Bronchial epithelial cell (primary cell): ENCODE measurements around the gene VTI1A. TPM values are rescaled to one million over a fixed set of nuclear protein-coding genes. Genes with fewer than 3 reads are reported as not detected.
A peak's percentile ranks its signal among the peaks of the same experiment; 100 is the strongest.

Experiments used
- DNase-seq: peaks from one replicate; pipeline ENCODE4 v3.0.0-alpha.2; 2010; ENCODE audit warnings: low read depth
- FAIRE-seq: peaks from 2 replicates; lab custom pipeline; 2011; peaks lifted over from hg19 to GRCh38; lab: Jason Lieb, UNC
- H3K27me3 ChIP-seq: 2 replicates; pipeline ENCODE4 v1.5.1; 2011; ENCODE audit warnings: low read length; ENCODE audit not compliant: control insufficient read depth, insufficient read depth
- H3K36me3 ChIP-seq: 2 replicates; pipeline ENCODE4 v1.5.1; 2011; ENCODE audit warnings: low read length; ENCODE audit not compliant: control insufficient read depth, insufficient read depth
- H3K4me3 ChIP-seq: 2 replicates; pipeline ENCODE4 v1.5.1; 2011; ENCODE audit warnings: mild to moderate bottlenecking, low read depth, low read length, control low read depth
- total RNA-seq: library from RNA; depleted of rRNA; stranded (reverse); fragments of >200 nt; gene quantifications from 2 replicates; pipeline ENCODE4 v1.2.1, GENCODE V29; 2014
- TF ChIP-seq, protein P1 (sequence below): IDR thresholded peaks from 2 replicates; pipeline ENCODE4 v1.5.1; 2011; ENCODE audit warnings: mild to moderate bottlenecking, moderate library complexity, low read length, control low read depth, inconsistent platforms; ENCODE audit not compliant: insufficient read depth, severe bottlenecking

The VTI1A gene
- total RNA-seq, 1 donor from 2014 or later, result 36.6 TPM

DNA sequence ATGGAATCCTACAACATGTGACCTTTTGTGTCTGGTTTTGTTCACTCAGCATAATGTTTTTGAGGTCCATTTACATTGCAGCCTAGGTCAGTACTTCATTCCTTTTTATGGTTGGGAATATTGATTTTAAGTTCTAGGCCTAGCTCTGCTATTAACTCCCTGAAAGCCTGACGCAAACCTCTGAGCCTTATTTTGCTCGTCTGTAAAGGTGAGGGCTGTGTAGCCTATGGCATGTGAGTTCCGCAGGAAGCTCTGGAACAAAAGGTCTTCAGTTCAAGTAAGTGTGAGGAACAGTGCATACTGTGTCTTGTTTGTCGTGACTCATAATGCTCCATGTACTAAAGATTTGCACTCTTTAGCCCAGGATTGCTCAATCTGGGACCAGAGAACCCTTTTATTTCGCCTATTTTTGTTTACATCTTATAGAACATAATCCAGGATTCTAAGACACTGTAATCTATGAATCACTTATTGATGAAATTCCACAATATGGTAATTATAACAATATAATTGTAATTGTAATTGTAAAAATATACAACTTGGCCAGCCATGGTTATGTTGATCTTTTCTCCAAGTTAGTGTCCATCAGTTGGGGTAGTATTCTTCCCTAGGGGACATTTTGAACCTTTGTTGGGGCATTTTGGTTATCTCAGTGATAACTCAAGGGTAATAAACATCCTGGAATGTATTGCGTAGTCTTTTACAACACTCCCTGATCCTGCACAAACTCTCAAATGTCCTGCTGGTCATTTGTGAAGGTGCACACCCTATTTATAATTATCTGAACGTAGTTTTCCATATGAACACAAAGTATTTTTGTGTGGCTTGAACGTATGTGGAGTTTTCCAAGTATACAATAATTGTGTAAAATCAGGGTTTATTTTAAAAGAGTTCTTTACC, 184.7 kb downstream of the VTI1A start:
- DNase-seq (peak; percentile 80), FAIRE-seq (no peak)
- Histone ChIP-seq H3K36me3 (no peaks in the 10 kb centered on the region), H3K4me3 (no peak overlapping the region), H3K27me3 (no peaks in the 10 kb centered on the region)
- TF ChIP-seq, protein P1, sequence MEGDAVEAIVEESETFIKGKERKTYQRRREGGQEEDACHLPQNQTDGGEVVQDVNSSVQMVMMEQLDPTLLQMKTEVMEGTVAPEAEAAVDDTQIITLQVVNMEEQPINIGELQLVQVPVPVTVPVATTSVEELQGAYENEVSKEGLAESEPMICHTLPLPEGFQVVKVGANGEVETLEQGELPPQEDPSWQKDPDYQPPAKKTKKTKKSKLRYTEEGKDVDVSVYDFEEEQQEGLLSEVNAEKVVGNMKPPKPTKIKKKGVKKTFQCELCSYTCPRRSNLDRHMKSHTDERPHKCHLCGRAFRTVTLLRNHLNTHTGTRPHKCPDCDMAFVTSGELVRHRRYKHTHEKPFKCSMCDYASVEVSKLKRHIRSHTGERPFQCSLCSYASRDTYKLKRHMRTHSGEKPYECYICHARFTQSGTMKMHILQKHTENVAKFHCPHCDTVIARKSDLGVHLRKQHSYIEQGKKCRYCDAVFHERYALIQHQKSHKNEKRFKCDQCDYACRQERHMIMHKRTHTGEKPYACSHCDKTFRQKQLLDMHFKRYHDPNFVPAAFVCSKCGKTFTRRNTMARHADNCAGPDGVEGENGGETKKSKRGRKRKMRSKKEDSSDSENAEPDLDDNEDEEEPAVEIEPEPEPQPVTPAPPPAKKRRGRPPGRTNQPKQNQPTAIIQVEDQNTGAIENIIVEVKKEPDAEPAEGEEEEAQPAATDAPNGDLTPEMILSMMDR, result no peak

DNA sequence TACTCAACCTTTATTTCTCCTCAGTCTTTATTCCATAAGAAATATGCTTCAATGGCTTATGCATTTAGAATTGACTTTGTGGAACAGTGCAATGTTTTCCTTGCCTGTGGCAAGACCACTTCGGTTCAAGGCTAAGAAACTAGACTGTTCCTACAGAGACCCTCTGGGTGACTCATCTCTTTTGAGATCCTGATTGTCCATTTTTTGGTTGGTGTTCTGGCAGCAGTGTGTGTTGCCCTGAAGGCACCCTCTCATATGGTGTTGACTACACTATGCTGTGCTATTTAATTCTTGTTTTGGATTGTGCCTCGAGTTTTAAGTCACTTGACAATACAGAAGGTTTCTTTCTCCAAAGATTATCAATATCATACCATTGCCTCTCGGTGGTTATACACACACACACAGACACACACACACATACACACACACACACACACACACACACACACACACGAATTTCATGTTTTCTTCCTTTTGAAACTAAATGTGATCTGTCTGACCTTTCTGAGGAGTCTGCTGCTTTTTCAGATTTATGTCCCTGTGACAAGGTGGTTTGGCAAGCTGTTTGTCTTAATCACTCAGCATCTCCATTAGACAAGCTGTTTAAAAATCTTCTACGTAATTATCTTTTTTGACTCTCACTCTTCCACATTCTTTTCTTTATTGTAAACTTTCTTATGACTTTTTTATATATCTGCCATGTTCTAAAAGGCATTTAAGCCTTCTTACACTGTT, 187.2 kb downstream of the VTI1A start:
- FAIRE-seq (no peak), DNase-seq (peak; percentile 28)
- TF ChIP-seq, protein P1, result no peak
- Histone ChIP-seq H3K4me3 (no peak overlapping the region), H3K27me3 (no peaks in the 10 kb centered on the region), H3K36me3 (no peaks in the 10 kb centered on the region)

DNA sequence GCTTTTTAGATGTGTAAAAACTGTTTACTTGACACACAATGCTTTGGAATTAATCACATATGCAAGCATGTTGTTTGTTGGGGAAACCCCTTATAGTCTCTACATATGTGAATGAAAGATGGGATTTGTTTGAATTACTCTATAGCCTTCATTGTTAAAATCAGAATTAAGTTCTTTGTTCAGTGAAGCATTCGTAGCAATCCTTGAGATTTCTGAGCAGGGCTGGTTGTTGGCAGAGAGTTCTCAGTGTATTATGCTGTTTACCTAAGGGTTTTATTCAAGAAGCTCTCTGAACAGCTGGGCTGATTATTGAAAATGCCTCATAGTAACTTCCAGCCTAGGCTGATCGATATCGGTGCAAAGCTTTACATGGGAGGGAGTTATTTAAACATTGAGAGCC, 190.9 kb downstream of the VTI1A start:
- FAIRE-seq (no peak), DNase-seq (no peak)
- Histone ChIP-seq H3K36me3 (no peaks in the 10 kb centered on the region), H3K27me3 (no peaks in the 10 kb centered on the region), H3K4me3 (no peak overlapping the region)
- TF ChIP-seq, protein P1, result no peak

DNA sequence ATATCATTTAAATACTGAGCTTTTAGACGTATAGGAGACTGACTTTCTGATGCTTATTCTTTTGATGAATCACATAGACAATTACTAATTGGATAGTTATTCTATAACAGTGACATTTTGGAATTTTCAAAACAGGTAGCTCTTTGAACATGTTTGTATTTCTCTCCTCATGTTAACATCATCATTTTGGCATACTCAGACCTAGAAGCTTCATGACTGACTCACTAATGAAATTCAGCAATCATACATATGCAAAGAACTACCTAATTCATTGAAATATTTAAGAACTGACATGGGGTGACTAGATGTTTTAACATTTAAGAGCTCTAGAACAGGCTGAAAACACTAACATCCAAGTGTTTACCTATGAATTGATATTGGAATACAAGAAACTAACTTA, 192.3 kb downstream of the VTI1A start:
- no peak for FAIRE-seq

DNA sequence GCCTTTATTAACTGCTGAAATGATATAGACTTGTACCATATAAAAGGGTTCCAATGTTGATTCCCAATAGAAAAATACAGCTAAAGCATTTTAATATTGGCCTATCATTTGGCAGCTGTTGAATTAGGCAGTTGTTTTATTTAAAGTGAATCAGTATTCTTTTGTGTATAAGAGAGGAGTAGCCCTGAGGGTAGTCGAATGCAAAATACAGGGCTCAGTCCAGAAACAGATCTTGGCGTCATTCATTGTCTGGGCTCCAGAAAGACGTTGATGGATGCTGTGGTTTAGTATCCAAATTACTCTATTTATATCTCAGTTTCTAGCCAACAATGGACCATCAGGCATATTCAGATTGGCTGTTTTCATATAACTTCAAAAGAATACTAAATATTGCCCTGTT, 193.6 kb downstream of the VTI1A start:
- TF ChIP-seq, protein P1, result no peak
- Histone ChIP-seq H3K27me3 (no peaks in the 10 kb centered on the region), H3K4me3 (no peak overlapping the region), H3K36me3 (no peaks in the 10 kb centered on the region)
- FAIRE-seq, result no peak
- DNase-seq, result no peak

More for the DNA sequence above, 192.3 kb downstream of the VTI1A start:
- TF ChIP-seq, protein P1, result no peak
- H3K4me3 ChIP-seq, result no peak overlapping the region
- DNase-seq, result peak; percentile 93
- no peaks in the 10 kb centered on the region for H3K36me3 ChIP-seq
- no peaks in the 10 kb centered on the region for H3K27me3 ChIP-seq
